H1 (cell line): ENCODE results near the gene RNASE9. TPM values are rescaled to one million over a fixed set of nuclear protein-coding genes. Genes with fewer than 3 reads are reported as not detected.

ENCODE experiments used
- CTCF ChIA-PET: fragments of 300-600 bp; sonication (Branson Sonifier 250); formaldehyde crosslinking; loops from one replicate; lab custom pipeline; 2021; ENCODE audit not compliant: partially characterized antibody; lab: Charles Lee
- POLR2A ChIA-PET: fragments of 300-600 bp; sonication (Branson Sonifier 250); formaldehyde crosslinking; loops from one replicate; lab custom pipeline; 2021; ENCODE audit warnings: inconsistent platforms; ENCODE audit not compliant: partially characterized antibody; lab: Charles Lee
- DNase-seq, 2 experiments: peaks; one replicate each; pipeline versions ENCODE4 v3.0.0 to v3.0.0-alpha.2; 2010 to 2022; ENCODE audit warnings: low spot score in 2 of 2, low read depth in 1 of 2, mixed read lengths in 1 of 2
- FAIRE-seq: peaks from 2 replicates; lab custom pipeline; 2011; peaks lifted over from hg19 to GRCh38; lab: Jason Lieb, UNC
- H2AFZ ChIP-seq: 2 replicates; pipeline ENCODE4 v1.8.1; 2012; ENCODE audit warnings: low read length, inconsistent platforms
- H2AK5ac ChIP-seq: 2 replicates; pipeline ENCODE4 v1.6.1; 2013; ENCODE audit warnings: low read depth, low read length
- H2BK120ac ChIP-seq: replicated peaks from 2 replicates; pipeline ENCODE3; 2013; ENCODE audit warnings: low read depth, low read length, inconsistent platforms
- H2BK12ac ChIP-seq: 2 replicates; pipeline ENCODE4 v1.6.1; 2013; ENCODE audit warnings: low read depth, low read length
- H2BK15ac ChIP-seq: 2 replicates; pipeline ENCODE4 v1.6.1; 2013; ENCODE audit warnings: low read length
- H2BK20ac ChIP-seq: 2 replicates; pipeline ENCODE4 v1.6.1; 2013; ENCODE audit warnings: low read length
- H2BK5ac ChIP-seq: 2 replicates; pipeline ENCODE4 v1.6.1; 2013; ENCODE audit warnings: low read depth, low read length
- H3K14ac ChIP-seq: 2 replicates; pipeline ENCODE4 v1.6.1; 2013; ENCODE audit warnings: inconsistent platforms; ENCODE audit not compliant: insufficient read length
- H3K18ac ChIP-seq: 2 replicates; pipeline ENCODE4 v1.6.1; 2013; ENCODE audit warnings: low read length; ENCODE audit errors: extremely low read depth
- H3K23ac ChIP-seq: 2 replicates; pipeline ENCODE4 v1.6.1; 2013; ENCODE audit warnings: inconsistent platforms; ENCODE audit not compliant: insufficient read length
- H3K23me2 ChIP-seq: 2 replicates; pipeline ENCODE4 v1.6.1; 2013; ENCODE audit warnings: low read depth, low read length
- H3K27ac ChIP-seq: 2 replicates; pipeline ENCODE4 v1.6.1; 2011; ENCODE audit warnings: low read depth, low read length, inconsistent platforms
- H3K27me3 ChIP-seq, 4 experiments: replicated peaks in 1 of 4; 1 replicate in 1 of 4; 2 replicates in 3 of 4; pipeline versions ENCODE4 v1.6.1 to v1.8.1; 2011 to 2013; ENCODE audit warnings: low read length in 3 of 4, mild to moderate bottlenecking in 3 of 4, inconsistent platforms in 2 of 4, mixed read lengths in 2 of 4, moderate library complexity in 1 of 4; ENCODE audit not compliant: control insufficient read depth in 3 of 4, insufficient read depth in 3 of 4; ENCODE audit errors: extremely low read depth in 1 of 4
- H3K36me3 ChIP-seq, 4 experiments: 2 replicates each; pipeline versions ENCODE4 v1.6.1 to v1.8.1; 2011 to 2013; ENCODE audit warnings: mild to moderate bottlenecking in 4 of 4, low read length in 3 of 4, moderate library complexity in 2 of 4, control low read depth in 1 of 4, inconsistent platforms in 1 of 4; ENCODE audit not compliant: insufficient read depth in 4 of 4, control insufficient read depth in 2 of 4
- H3K4ac ChIP-seq: replicated peaks from 2 replicates; pipeline ENCODE3; 2013; ENCODE audit warnings: low read length, low read depth, mixed read lengths, inconsistent platforms; ENCODE audit not compliant: insufficient read length
- H3K4me1 ChIP-seq, 4 experiments: replicated peaks in 1 of 4; 1 replicate in 1 of 4; 2 replicates in 3 of 4; pipeline versions ENCODE4 v1.6.1 to v1.8.1; 2011 to 2013; ENCODE audit warnings: low read length in 3 of 4, inconsistent platforms in 2 of 4, mixed read lengths in 1 of 4; ENCODE audit not compliant: insufficient read depth in 4 of 4, control insufficient read depth in 3 of 4
- H3K4me2 ChIP-seq, 2 experiments: 2 replicates each; pipeline versions ENCODE4 v1.6.1 to v1.8.1; 2011 to 2013; ENCODE audit warnings: low read depth in 2 of 2, low read length in 2 of 2, control low read depth in 1 of 2, inconsistent platforms in 1 of 2, mild to moderate bottlenecking in 1 of 2; ENCODE audit not compliant: insufficient read depth in 1 of 2
- H3K4me3 ChIP-seq, 4 experiments: fragments of 200-600, 300-600 bp in 1 of 4; sonication (generic), shearing (Covaris generic), sonication (Bioruptor Twin) in 1 of 4; 2 replicates each; pipeline versions ENCODE4 v1.5.1 to v1.8.1; 2011 to 2016; ENCODE audit warnings: low read length in 4 of 4, low read depth in 3 of 4, control low read depth in 2 of 4, inconsistent platforms in 2 of 4, mild to moderate bottlenecking in 2 of 4, mixed read lengths in 1 of 4, moderate library complexity in 1 of 4; ENCODE audit not compliant: insufficient read depth in 2 of 4; ENCODE audit errors: extremely low read depth in 1 of 4
- H3K56ac ChIP-seq: replicated peaks from 2 replicates; pipeline ENCODE3; 2013; ENCODE audit warnings: low read depth, mild to moderate bottlenecking, mixed read lengths, low read length, inconsistent platforms; ENCODE audit not compliant: insufficient read length
- H3K79me1 ChIP-seq: 2 replicates; pipeline ENCODE4 v1.6.1; 2013; ENCODE audit warnings: low read depth, low read length, control low read depth
- H3K79me2 ChIP-seq, 2 experiments: 2 replicates each; pipeline versions ENCODE4 v1.6.1 to v1.8.1; 2012 to 2013; ENCODE audit warnings: low read length in 2 of 2, mild to moderate bottlenecking in 2 of 2, inconsistent platforms in 1 of 2; ENCODE audit not compliant: insufficient read depth in 2 of 2, control insufficient read depth in 1 of 2
- H3K9ac ChIP-seq, 4 experiments: replicated peaks in 1 of 4; 1 replicate in 1 of 4; 2 replicates in 3 of 4; pipeline versions ENCODE4 v1.6.1 to v1.8.1; 2011 to 2013; ENCODE audit warnings: low read depth in 3 of 4, low read length in 3 of 4, control low read depth in 2 of 4, mild to moderate bottlenecking in 2 of 4, moderate library complexity in 2 of 4, inconsistent platforms in 1 of 4; ENCODE audit errors: extremely low read depth in 1 of 4
- H3K9me3 ChIP-seq, 2 experiments: 2 replicates each; pipeline versions ENCODE4 v1.6.1 to v1.8.1; 2012 to 2013; ENCODE audit warnings: mild to moderate bottlenecking in 2 of 2, moderate library complexity in 2 of 2, control low read depth in 1 of 2, inconsistent platforms in 1 of 2, low read depth in 1 of 2, low read length in 1 of 2, mixed read lengths in 1 of 2; ENCODE audit not compliant: insufficient read depth in 2 of 2
- H4K20me1 ChIP-seq, 2 experiments: replicated peaks in 1 of 2; 2 replicates each; pipeline versions ENCODE3 to v1.8.1; 2011 to 2013; ENCODE audit warnings: inconsistent platforms in 2 of 2, low read length in 2 of 2, mild to moderate bottlenecking in 1 of 2; ENCODE audit not compliant: insufficient read depth in 2 of 2, control insufficient read depth in 1 of 2
- H4K5ac ChIP-seq: 2 replicates; pipeline ENCODE4 v1.6.1; 2013; ENCODE audit warnings: low read length, low read depth, mixed read lengths, inconsistent platforms; ENCODE audit not compliant: insufficient read length
- H4K8ac ChIP-seq: 2 replicates; pipeline ENCODE4 v1.8.0; 2013; ENCODE audit warnings: mild to moderate bottlenecking, moderate library complexity, low read length, inconsistent platforms; ENCODE audit not compliant: insufficient read depth; ENCODE audit errors: extremely low read depth
- H4K91ac ChIP-seq: replicated peaks from 2 replicates; pipeline ENCODE3; 2013; ENCODE audit warnings: low read length, mixed read lengths, inconsistent platforms; ENCODE audit not compliant: insufficient read length
- ASH2L ChIP-seq: fragments of 200-600, 300-600 bp; sonication (generic); IDR thresholded peaks from one replicate; pipeline ENCODE4 v1.7.1; 2017; ENCODE audit warnings: low read length
- EP300 ChIP-seq, 2 experiments: IDR thresholded peaks; 1 replicate in 1 of 2; 2 replicates in 1 of 2; pipeline ENCODE4 v1.6.1; 2011 to 2012; ENCODE audit warnings: low read depth in 2 of 2, low read length in 2 of 2, mild to moderate bottlenecking in 2 of 2, borderline replicate concordance in 1 of 2, inconsistent platforms in 1 of 2, moderate library complexity in 1 of 2
- RNF2 ChIP-seq: fragments of 200-900, 300-1000 bp; sonication (generic); IDR thresholded peaks from 2 replicates; pipeline ENCODE4 v1.7.1; 2016; ENCODE audit warnings: borderline replicate concordance, low read depth, mild to moderate bottlenecking, antibody characterized with exemption, low read length; ENCODE audit not compliant: poor library complexity, severe bottlenecking; ENCODE audit errors: missing control alignments
- RXRA ChIP-seq: IDR thresholded peaks from 2 replicates; pipeline ENCODE4 v1.6.1; 2011; ENCODE audit warnings: low read depth, mild to moderate bottlenecking, low read length, moderate library complexity; ENCODE audit not compliant: insufficient read depth
- SIN3A ChIP-seq, 2 experiments: IDR thresholded peaks in 1 of 2; conservative IDR thresholded peaks in 1 of 2; 2 replicates each; pipeline ENCODE4 v1.6.1; 2011 to 2012; ENCODE audit warnings: low read length in 2 of 2, improper control_type of control experiment in 1 of 2, low read depth in 1 of 2, mild to moderate bottlenecking in 1 of 2
- WGBS, 2 experiments: shearing (Covaris generic) in 1 of 2; methylation state at CpG; one replicate each; pipeline versions ENCODE4 v1.1.6 to v1.1.7; 2013 to 2015; ENCODE audit warnings: low lambda C conversion rate in 2 of 2, mixed read lengths in 2 of 2, inconsistent platforms in 1 of 2, low coverage in 1 of 2, missing lambda C conversion rate in 1 of 2; ENCODE audit not compliant: insufficient replicate concordance in 2 of 2, insufficient coverage in 1 of 2, insufficient read length in 1 of 2; ENCODE audit errors: extremely low coverage in 1 of 2, missing lambda C conversion rate in 1 of 2; 5-methylcytosine and 5-hydroxymethylcytosine counted together
- polyA plus RNA-seq, 7 experiments: library from polyadenylated mRNA; depleted of rRNA in 3 of 7; stranded (reverse) in 5 of 7; unstranded in 2 of 7; fragments of >200 nt in 5 of 7; fragments of 200-250 nt in 2 of 7; gene quantifications; 1 replicate in 5 of 7; 2 replicates in 1 of 7; 4 replicates in 1 of 7; pipeline versions ENCODE4 v1.2.1 to v1.2.3, GENCODE V29; 2011 to 2013; ENCODE audit warnings: missing spikeins in 2 of 7, mixed read lengths in 2 of 7
- total RNA-seq: library from RNA; stranded (reverse); fragmentation: NEBNext Ultra II Directional; extraction: Animal tissue kit (Norgen Biotek cat#: 25700); gene quantifications from 2 replicates; pipeline ENCODE4 v1.2.1, GENCODE V29; 2021

The RNASE9 gene
- total and polyA plus RNA-seq, 2 of the 8 experiments (the other 6 are each of a cell fraction or from before 2014, with no cell fraction given) = 0.06 TPM; not detected in 1

DNA sequence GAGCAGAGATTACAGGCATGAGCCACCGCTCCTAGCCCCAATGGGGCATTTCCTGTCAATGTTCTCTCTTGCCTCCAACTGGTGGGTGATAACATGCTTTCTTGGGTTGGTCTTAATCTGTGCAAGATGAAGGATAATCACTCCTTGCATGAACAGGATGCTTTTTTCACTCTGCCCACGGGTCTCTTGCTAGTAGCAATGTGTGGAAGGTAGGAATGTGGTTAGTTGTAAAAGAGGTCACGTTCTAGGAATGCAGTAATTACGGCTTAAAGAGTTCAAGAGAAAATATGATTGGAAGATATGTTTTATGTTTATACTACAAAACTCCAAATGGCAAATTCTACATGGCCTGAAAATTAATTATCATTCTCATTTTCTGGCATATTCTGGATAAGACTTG, 45.0 kb downstream of the RNASE9 start:
- Histone ChIP-seq H3K79me1 (no peaks in the 10 kb centered on the region), H3K79me2 (no peaks in the 10 kb centered on the region), H2AFZ (no peak overlapping the region), H3K23me2 (no peaks in the 10 kb centered on the region), H3K9ac (no peak overlapping the region), H3K4me1 (peaks cover 0 to 2% (median 0%) of the 10 kb centered on the region in 4 experiments; a peak in 1 of 7 replicates), H3K23ac (no peak overlapping the region), H2BK12ac (no peak overlapping the region), H2AK5ac (no peak overlapping the region), H3K14ac (no peak overlapping the region), H4K20me1 (no peaks in the 10 kb centered on the region), H3K18ac (no peak overlapping the region), H4K91ac (no peak overlapping the region), H3K27me3 (no peaks in the 10 kb centered on the region), H3K4me2 (no peak overlapping the region), H2BK120ac (no peak overlapping the region), H2BK5ac (no peak overlapping the region), H3K27ac (no peak overlapping the region), H4K5ac (no peak overlapping the region), H2BK15ac (no peak overlapping the region), H3K56ac (no peak overlapping the region), H3K4me3 (no peak overlapping the region), H3K4ac (no peak overlapping the region), H3K36me3 (no peaks in the 10 kb centered on the region), H3K9me3 (no peaks in the 10 kb centered on the region), H2BK20ac (no peak overlapping the region), H4K8ac (no peak overlapping the region)
- ChIA-PET CTCF (no interaction called here), POLR2A (interaction anchor here (0.7 kb wide), 1 partner anchor 46 kb away, joined by 3 read pairs; no protein-coding TSS in a partner anchor)
- DNase-seq (no peak), FAIRE-seq (no peak)
- no peak for TF ChIP-seq SIN3A (conservative IDR thresholded peaks at IDR 0.05 in 1 of 2, IDR thresholded peaks at IDR 0.05 in 1 of 2; ENCODE audit: low read depth in 1 of 2, low read length in 2 of 2)
- no peak for TF ChIP-seq EP300 (IDR thresholded peaks at IDR 0.05; ENCODE audit: borderline replicate concordance in 1 of 2, low read depth in 2 of 2, low read length in 2 of 2)
- no peak for TF ChIP-seq RXRA
- TF ChIP-seq ASH2L = no peak
- TF ChIP-seq RNF2 = no peak
- WGBS, 2 experiments = 68% methylated on average over 4 of the region's 4 CpGs; no CpG with 5 or more reads in 1 of the 2 experiments
